ENCODE data around the gene SHISA5.

GRCh38 chr3:48486952-48487351, 17.0 kb downstream of the SHISA5 start:
- TF ChIP-seq CTCF (IDR thresholded peaks at IDR 0.05 in 4 of 5, conservative IDR thresholded peaks at IDR 0.05 in 1 of 5) (no peak), POLR2A (IDR thresholded peaks at IDR 0.05) (no peak)

Data from gastrocnemius medialis (tissue), 4 donors.